Suppressor macrophage (primary cell): ENCODE results near the gene PRKAR1A.

ENCODE experiments used
- DNase-seq, 4 experiments: peaks; one replicate each; pipeline ENCODE4 v3.0.0-alpha.2; 2020 to 2022

Gene PRKAR1A

GRCh38 chr17:68600067-68600930 is 88.1 kb downstream of the PRKAR1A start:
- DNase-seq, result peak; percentile 58 to 85 (median 74)
